PC-3 (cell line): ENCODE measurements around the gene PORCN.

Source experiments
- CTCF ChIP-seq: fragments of 300-600 bp; sonication (generic); conservative IDR thresholded peaks from 2 replicates; pipeline ENCODE4 v1.5.1; 2017; ENCODE audit warnings: antibody characterized with exemption, low read depth, mild to moderate bottlenecking, low read length
- EZH2 ChIP-seq: fragments of 300-600 bp; sonication (generic); IDR thresholded peaks from one replicate; pipeline ENCODE4 v1.6.1; 2017; ENCODE audit warnings: antibody characterized with exemption, mild to moderate bottlenecking, low read length; ENCODE audit not compliant: unreplicated experiment
- EZH2phosphoT487 ChIP-seq: fragments of 300-600 bp; sonication (generic); IDR thresholded peaks from 2 replicates; pipeline ENCODE4 v1.6.1; 2018; ENCODE audit warnings: mild to moderate bottlenecking, antibody characterized with exemption, low read length, borderline replicate concordance

- TF ChIP-seq CTCF: no peak
- no peak for TF ChIP-seq EZH2phosphoT487
- no peak for TF ChIP-seq EZH2
Measured at GRCh38 chrX:48461830-48462229, 47.0 kb upstream of the PORCN start.
